Smooth muscle cell (in vitro differentiated cells): ENCODE measurements around the gene IKZF4. TPM values are rescaled to one million over a fixed set of nuclear protein-coding genes. Genes with fewer than 3 reads are reported as not detected.

Experiments
- DNase-seq: peaks from one replicate; lab custom pipeline; 2025; ENCODE audit not compliant: unreplicated experiment; lab: John Stamatoyannopoulos, UW
- H2AFZ ChIP-seq: fragments of 200-600 bp; sonication (generic); 2 replicates; pipeline ENCODE4 v1.6.0; 2016; ENCODE audit warnings: antibody characterized with exemption, low read depth, mild to moderate bottlenecking
- H3F3A ChIP-seq: fragments of 200-600 bp; sonication (generic); 2 replicates; pipeline ENCODE4 v1.6.0; 2017; ENCODE audit warnings: antibody characterized with exemption, low read depth
- H3K27ac ChIP-seq: fragments of 200-600 bp; sonication (generic); 2 replicates; pipeline ENCODE4 v1.5.1; 2016; ENCODE audit warnings: low read depth, mild to moderate bottlenecking
- H3K27me3 ChIP-seq: fragments of 200-600 bp; sonication (generic); 2 replicates; pipeline ENCODE4 v1.6.1; 2016; ENCODE audit warnings: low read depth, mild to moderate bottlenecking
- H3K36me3 ChIP-seq: fragments of 200-600 bp; sonication (generic); 2 replicates; pipeline ENCODE4 v1.5.1; 2016; ENCODE audit warnings: low read depth
- H3K4me1 ChIP-seq: fragments of 200-600 bp; sonication (generic); 2 replicates; pipeline ENCODE4 v1.5.1; 2016; ENCODE audit warnings: low read depth
- H3K4me2 ChIP-seq: fragments of 200-600 bp; sonication (generic); 2 replicates; pipeline ENCODE4 v1.6.0; 2016; ENCODE audit warnings: mild to moderate bottlenecking
- H3K4me3 ChIP-seq: fragments of 200-600 bp; sonication (generic); 2 replicates; pipeline ENCODE4 v1.5.1; 2016; ENCODE audit warnings: mild to moderate bottlenecking
- H3K79me2 ChIP-seq: fragments of 200-600 bp; sonication (generic); 2 replicates; pipeline ENCODE4 v1.6.0; 2016; ENCODE audit warnings: low read depth, mild to moderate bottlenecking
- H3K9ac ChIP-seq: fragments of 200-600 bp; sonication (generic); 2 replicates; pipeline ENCODE4 v1.6.0; 2016; ENCODE audit warnings: low read depth
- H3K9me3 ChIP-seq: fragments of 200-600 bp; sonication (generic); replicated peaks from 2 replicates; pipeline ENCODE4 v1.5.1; 2016; ENCODE audit warnings: low read depth
- H4K20me1 ChIP-seq: fragments of 200-600 bp; sonication (generic); 2 replicates; pipeline ENCODE4 v1.6.0; 2016; ENCODE audit warnings: low read depth
- CTCF ChIP-seq: fragments of 200-600 bp; sonication (generic); IDR thresholded peaks from 2 replicates; pipeline ENCODE4 v1.5.1; 2017; ENCODE audit warnings: borderline replicate concordance, mild to moderate bottlenecking, antibody characterized with exemption; ENCODE audit not compliant: insufficient read depth, poor library complexity, severe bottlenecking
- WGBS: methylation state at CpG from one replicate; pipeline ENCODE4 v1.1.7; 2016; ENCODE audit warnings: low lambda C conversion rate; 5-methylcytosine and 5-hydroxymethylcytosine counted together
- polyA plus RNA-seq: library from polyadenylated mRNA; unstranded; fragments of >200 nt; fragmentation: Nextera tagmentation; extraction: Ambion mirVana; gene quantifications from 2 replicates; pipeline ENCODE4 v1.2.1, GENCODE V29; 2016
- total RNA-seq: library from RNA; depleted of rRNA; stranded (reverse); fragments of >200 nt; gene quantifications from 2 replicates; pipeline ENCODE4 v1.2.3, GENCODE V29; 2014

The IKZF4 gene
- total and polyA plus RNA-seq, 2 experiments from 2014 or later = 4.2 to 5.4 TPM

GRCh38 chr12:56087220-56087619, 66.4 kb downstream of the IKZF4 start:
- no peak overlapping the region for H3K27ac ChIP-seq
- WGBS = 96% methylated on average over 6 of the region's 6 CpGs
- DNase-seq = no peak

More at GRCh38 chr12:56087220-56087619, 66.4 kb downstream of the IKZF4 start:
- H3K9ac ChIP-seq = no peak overlapping the region
- H3K4me3 ChIP-seq = no peak overlapping the region
- H2AFZ ChIP-seq = no peak overlapping the region
- H4K20me1 ChIP-seq = no peaks in the 10 kb centered on the region
- no peak overlapping the region for H3K4me2 ChIP-seq
- H3K36me3 ChIP-seq = no peaks in the 10 kb centered on the region
- no peaks in the 10 kb centered on the region for H3K27me3 ChIP-seq
- no peaks in the 10 kb centered on the region for H3K4me1 ChIP-seq
- H3F3A ChIP-seq = no peaks in the 10 kb centered on the region
- no peaks in the 10 kb centered on the region for H3K79me2 ChIP-seq
- TF ChIP-seq CTCF = no peak
- H3K9me3 ChIP-seq = no peaks in the 10 kb centered on the region

Other genes starting within 250 kb of the IKZF4 start
- gene SARNP, start 203.3 kb upstream of the IKZF4 start, total RNA-seq = 124 and 169 TPM in 2 replicates
- 128 and 139 TPM in 2 replicates for gene SARNP, start 203.3 kb upstream of the IKZF4 start, polyA plus RNA-seq
- 18.9 and 32.5 TPM in 2 replicates for gene ORMDL2, start 203.0 kb upstream of the IKZF4 start, total RNA-seq
- gene ORMDL2, start 203.0 kb upstream of the IKZF4 start, polyA plus RNA-seq = 79.5 and 134 TPM in 2 replicates
- 25.2 and 32.6 TPM in 2 replicates for gene DNAJC14, start 191.5 kb upstream of the IKZF4 start, total RNA-seq
- 22.1 and 22.4 TPM in 2 replicates for gene DNAJC14, start 191.5 kb upstream of the IKZF4 start, polyA plus RNA-seq
- gene MMP19, start 178.1 kb upstream of the IKZF4 start, total RNA-seq = 14.9 and 17.6 TPM in 2 replicates
- 15.6 and 18.2 TPM in 2 replicates for gene MMP19, start 178.1 kb upstream of the IKZF4 start, polyA plus RNA-seq
- gene PYM1, start 93.1 kb upstream of the IKZF4 start, total RNA-seq = 28.6 and 36.0 TPM in 2 replicates
- 48.2 and 51.2 TPM in 2 replicates for gene PYM1, start 93.1 kb upstream of the IKZF4 start, polyA plus RNA-seq
- 86.0 and 87.1 TPM in 2 replicates for gene DGKA, start 89.9 kb upstream of the IKZF4 start, total RNA-seq
- 66.3 and 125 TPM in 2 replicates for gene DGKA, start 89.9 kb upstream of the IKZF4 start, polyA plus RNA-seq
- 1.8 and 4.7 TPM in 2 replicates for gene PMEL, start 55.0 kb upstream of the IKZF4 start, total RNA-seq
- 1.4 and 1.9 TPM in 2 replicates for gene PMEL, start 55.0 kb upstream of the IKZF4 start, polyA plus RNA-seq
- 36.5 and 37.5 TPM in 2 replicates for gene CDK2, start 54.2 kb upstream of the IKZF4 start, total RNA-seq
- 25.8 and 33.3 TPM in 2 replicates for gene CDK2, start 54.2 kb upstream of the IKZF4 start, polyA plus RNA-seq
- gene RAB5B, start 47.0 kb upstream of the IKZF4 start, total RNA-seq = 77.2 and 90.4 TPM in 2 replicates
- gene RAB5B, start 47.0 kb upstream of the IKZF4 start, polyA plus RNA-seq = 81.9 and 93.4 TPM in 2 replicates
- gene SUOX, start 23.8 kb upstream of the IKZF4 start, total RNA-seq = 9.8 and 19.1 TPM in 2 replicates
- gene SUOX, start 23.8 kb upstream of the IKZF4 start, polyA plus RNA-seq = 12.8 and 13.8 TPM in 2 replicates
- 731 and 845 TPM in 2 replicates for gene RPS26, start 20.9 kb downstream of the IKZF4 start, total RNA-seq
- gene RPS26, start 20.9 kb downstream of the IKZF4 start, polyA plus RNA-seq = 282 and 323 TPM in 2 replicates
- gene ERBB3, start 59.1 kb downstream of the IKZF4 start, total RNA-seq = 7.2 and 9.2 TPM in 2 replicates
- 1.2 and 9.8 TPM in 2 replicates for gene ERBB3, start 59.1 kb downstream of the IKZF4 start, polyA plus RNA-seq
- 88.6 and 118 TPM in 2 replicates for gene PA2G4, start 83.5 kb downstream of the IKZF4 start, total RNA-seq
- gene PA2G4, start 83.5 kb downstream of the IKZF4 start, polyA plus RNA-seq = 99.8 and 113 TPM in 2 replicates
- gene RPL41, start 95.6 kb downstream of the IKZF4 start, total RNA-seq = 2,929 and 3,246 TPM in 2 replicates
- 2,414 and 2,571 TPM in 2 replicates for gene RPL41, start 95.6 kb downstream of the IKZF4 start, polyA plus RNA-seq
- gene ZC3H10, start 97.2 kb downstream of the IKZF4 start, total RNA-seq = 1.9 and 6.7 TPM in 2 replicates
- 2.8 TPM in 2 replicates for gene ZC3H10, start 97.2 kb downstream of the IKZF4 start, polyA plus RNA-seq
- gene ESYT1, start 107.2 kb downstream of the IKZF4 start, total RNA-seq = 76.0 and 87.7 TPM in 2 replicates
- 69.5 and 77.0 TPM in 2 replicates for gene ESYT1, start 107.2 kb downstream of the IKZF4 start, polyA plus RNA-seq
- gene MYL6B, start 131.5 kb downstream of the IKZF4 start, total RNA-seq = 44.5 and 59.0 TPM in 2 replicates
- gene MYL6B, start 131.5 kb downstream of the IKZF4 start, polyA plus RNA-seq = 107 and 121 TPM in 2 replicates
- gene MYL6, start 137.3 kb downstream of the IKZF4 start, total RNA-seq = 2,329 and 2,776 TPM in 2 replicates
- gene MYL6, start 137.3 kb downstream of the IKZF4 start, polyA plus RNA-seq = 4,165 and 4,181 TPM in 2 replicates
- 28.2 and 43.8 TPM in 2 replicates for gene SMARCC2, start 168.4 kb downstream of the IKZF4 start, total RNA-seq
- gene SMARCC2, start 168.4 kb downstream of the IKZF4 start, polyA plus RNA-seq = 32.2 and 39.2 TPM in 2 replicates
- 46.1 and 65.2 TPM in 2 replicates for gene RNF41, start 200.9 kb downstream of the IKZF4 start, total RNA-seq
- 19.4 and 22.2 TPM in 2 replicates for gene RNF41, start 200.9 kb downstream of the IKZF4 start, polyA plus RNA-seq
- gene NABP2, start 203.3 kb downstream of the IKZF4 start, total RNA-seq = 20.9 and 33.8 TPM in 2 replicates
- 14.2 and 16.4 TPM in 2 replicates for gene NABP2, start 203.3 kb downstream of the IKZF4 start, polyA plus RNA-seq
- gene SLC39A5, start 209.0 kb downstream of the IKZF4 start, total RNA-seq = 0.36 and 0.99 TPM in 2 replicates
- gene SLC39A5, start 209.0 kb downstream of the IKZF4 start, polyA plus RNA-seq = not detected in 2 replicates
- 31.4 and 32.5 TPM in 2 replicates for gene ANKRD52, start 237.3 kb downstream of the IKZF4 start, total RNA-seq
- 49.9 and 54.0 TPM in 2 replicates for gene ANKRD52, start 237.3 kb downstream of the IKZF4 start, polyA plus RNA-seq
- gene COQ10A, start 245.9 kb downstream of the IKZF4 start, total RNA-seq = 8.7 and 11.0 TPM in 2 replicates
- gene COQ10A, start 245.9 kb downstream of the IKZF4 start, polyA plus RNA-seq = 9.8 and 16.8 TPM in 2 replicates